HCT116 (cell line): ENCODE data around the gene RAVER1. TPM values are rescaled to one million over a fixed set of nuclear protein-coding genes. Genes with fewer than 3 reads are reported as not detected.

Source experiments
- ATAC-seq: fragments of 200-7000 bp; cut with Tn5 transposase; 2 replicates; pipeline ENCODE4 v1.9.1; 2020; ENCODE audit warnings: mild to moderate bottlenecking, moderate library complexity
- BruUV-seq: library from RNA; stranded (reverse); fragments of 400-500 nt; replicated peaks from 2 replicates; lab custom pipeline; 2021; lab: Mats Ljungman, UMichigan
- CTCF ChIA-PET: fragments of 300-600 bp; sonication (Branson Sonifier 250); formaldehyde crosslinking; loops from one replicate; lab custom pipeline; 2021; ENCODE audit warnings: antibody characterized with exemption; lab: Charles Lee
- POLR2A ChIA-PET: fragments of 300-600, 350-600 bp; sonication (Branson Sonifier 250); formaldehyde crosslinking; loops from one replicate; lab custom pipeline; 2021; ENCODE audit warnings: antibody characterized with exemption; lab: Charles Lee
- RAD21 ChIA-PET, 2 experiments: fragments of 300-600 bp; sonication (Branson Sonifier 250); formaldehyde crosslinking; loops; one replicate each; lab custom pipeline; 2023; ENCODE audit warnings: low total read pairs in 2 of 2; ENCODE audit not compliant: uncharacterized antibody in 2 of 2, unreplicated experiment in 2 of 2, low non-redundant PET in 1 of 2; lab: Charles Lee
- DNase-seq: peaks from one replicate; pipeline ENCODE4 v3.0.0-alpha.2; 2010; ENCODE audit warnings: low read depth, low spot score
- H2AFZ ChIP-seq: fragments of 200-600 bp; shearing (Covaris generic), sonication (generic); 2 replicates; pipeline ENCODE4 v1.6.1; 2017; ENCODE audit warnings: low read depth, mixed run types, mixed read lengths, antibody characterized with exemption, low read length; ENCODE audit not compliant: poor library complexity, severe bottlenecking
- H3K27ac ChIP-seq: 2 replicates; pipeline ENCODE4 v1.5.1; 2012; ENCODE audit warnings: low read depth, low read length
- H3K27me3 ChIP-seq: fragments of 200-600 bp; sonication (generic); 2 replicates; pipeline ENCODE4 v1.6.1; 2016; ENCODE audit warnings: mixed run types, low read length, mixed read lengths; ENCODE audit not compliant: insufficient read depth
- H3K36me3 ChIP-seq, 2 experiments: fragments of 200-500 bp in 1 of 2; fragments of 200-600 bp in 1 of 2; sonication (Bioruptor generic) in 1 of 2; sonication (generic) in 1 of 2; 2 replicates each; pipeline versions ENCODE4 v1.5.1 to v1.6.1; 2014 to 2016; ENCODE audit warnings: low read length in 2 of 2, inconsistent platforms in 1 of 2, mixed read lengths in 1 of 2, mixed run types in 1 of 2; ENCODE audit not compliant: insufficient read depth in 2 of 2, control insufficient read depth in 1 of 2
- H3K4me1 ChIP-seq, 2 experiments: fragments of 200-600 bp in 1 of 2; sonication (generic) in 1 of 2; 2 replicates each; pipeline versions ENCODE4 v1.5.1 to v1.6.1; 2012 to 2017; ENCODE audit warnings: low read length in 2 of 2, inconsistent platforms in 1 of 2, mild to moderate bottlenecking in 1 of 2, mixed read lengths in 1 of 2, mixed run types in 1 of 2, moderate library complexity in 1 of 2; ENCODE audit not compliant: insufficient read depth in 2 of 2, control insufficient read depth in 1 of 2
- H3K4me2 ChIP-seq: fragments of 200-600 bp; sonication (generic); 2 replicates; pipeline ENCODE4 v1.6.1; 2017; ENCODE audit warnings: mixed run types, low read length, mixed read lengths
- H3K4me3 ChIP-seq, 2 experiments: fragments of 200-600 bp in 1 of 2; sonication (generic) in 1 of 2; replicated peaks in 1 of 2; 2 replicates each; pipeline ENCODE4 v1.5.1; 2011 to 2016; ENCODE audit warnings: low read length in 2 of 2, control low read depth in 1 of 2, low read depth in 1 of 2, mild to moderate bottlenecking in 1 of 2, mixed read lengths in 1 of 2, mixed run types in 1 of 2
- H3K79me2 ChIP-seq: fragments of 200-600 bp; sonication (generic); 2 replicates; pipeline ENCODE4 v1.6.1; 2017; ENCODE audit warnings: mild to moderate bottlenecking, mixed run types, low read length, moderate library complexity, mixed read lengths; ENCODE audit not compliant: insufficient read depth
- H3K9ac ChIP-seq: fragments of 200-600 bp; sonication (generic); 2 replicates; pipeline ENCODE4 v1.6.1; 2016; ENCODE audit warnings: low read length, mixed read lengths
- H3K9me2 ChIP-seq: fragments of 200-600 bp; sonication (generic), shearing (Covaris generic); 2 replicates; pipeline ENCODE4 v1.6.1; 2017; ENCODE audit warnings: mixed run types, mild to moderate bottlenecking, moderate library complexity; ENCODE audit not compliant: insufficient read depth
- H3K9me3 ChIP-seq, 2 experiments: fragments of 200-500 bp in 1 of 2; fragments of 200-600 bp in 1 of 2; sonication (Bioruptor generic) in 1 of 2; sonication (generic) in 1 of 2; 2 replicates each; pipeline ENCODE4 v1.6.1; 2014 to 2017; ENCODE audit warnings: low read length in 2 of 2, mixed read lengths in 2 of 2, inconsistent platforms in 1 of 2, low read depth in 1 of 2, mild to moderate bottlenecking in 1 of 2, mixed run types in 1 of 2, moderate library complexity in 1 of 2; ENCODE audit not compliant: control insufficient read depth in 1 of 2, insufficient read depth in 1 of 2
- H4K20me1 ChIP-seq: fragments of 200-600 bp; sonication (generic), shearing (Covaris generic); 2 replicates; pipeline ENCODE4 v1.6.1; 2017; ENCODE audit warnings: mixed run types, mild to moderate bottlenecking, moderate library complexity; ENCODE audit not compliant: insufficient read depth
- ATF3 ChIP-seq: IDR thresholded peaks from 2 replicates; pipeline ENCODE4 v1.6.1; 2012
- CBX3 ChIP-seq: IDR thresholded peaks from 2 replicates; pipeline ENCODE4 v1.6.1; 2012; ENCODE audit warnings: low read depth
- CEBPB ChIP-seq: IDR thresholded peaks from 2 replicates; pipeline ENCODE4 v1.6.1; 2012; ENCODE audit warnings: low read depth
- CTCF ChIP-seq, 3 experiments: fragments of 200-600 bp in 1 of 3; sonication (generic) in 1 of 3; IDR thresholded peaks in 2 of 3; conservative IDR thresholded peaks in 1 of 3; 2 replicates each; pipeline ENCODE4 v1.5.1; 2012 to 2017; ENCODE audit warnings: low read depth in 2 of 3, low read length in 2 of 3, antibody characterized with exemption in 1 of 3, borderline replicate concordance in 1 of 3, control low read depth in 1 of 3, mild to moderate bottlenecking in 1 of 3, mixed read lengths in 1 of 3, mixed run types in 1 of 3, moderate library complexity in 1 of 3; ENCODE audit not compliant: insufficient read depth in 1 of 3
- EGR1 ChIP-seq: IDR thresholded peaks from 2 replicates; pipeline ENCODE4 v1.6.1; 2012; ENCODE audit warnings: low read depth
- ELF1 ChIP-seq: IDR thresholded peaks from 2 replicates; pipeline ENCODE4 v1.6.1; 2012; ENCODE audit warnings: low read depth, borderline replicate concordance
- EZH2 ChIP-seq: fragments of 200-600 bp; sonication (generic); IDR thresholded peaks from 2 replicates; pipeline ENCODE4 v1.6.1; 2017; ENCODE audit warnings: antibody characterized with exemption, mixed run types
- EZH2phosphoT487 ChIP-seq: fragments of 200-600 bp; IDR thresholded peaks from 2 replicates; pipeline ENCODE4 v1.6.1; 2018; ENCODE audit warnings: antibody characterized with exemption, borderline replicate concordance
- FOSL1 ChIP-seq: IDR thresholded peaks from 2 replicates; pipeline ENCODE4 v1.6.1; 2012; ENCODE audit warnings: low read depth
- JUND ChIP-seq: IDR thresholded peaks from 2 replicates; pipeline ENCODE4 v1.6.1; 2012
- MAX ChIP-seq: IDR thresholded peaks from 2 replicates; pipeline ENCODE4 v1.6.1; 2012
- POLR2AphosphoS5 ChIP-seq: IDR thresholded peaks from 2 replicates; pipeline ENCODE4 v1.6.1; 2011; ENCODE audit warnings: mild to moderate bottlenecking, low read depth, low read length, moderate library complexity
- REST ChIP-seq: IDR thresholded peaks from 2 replicates; pipeline ENCODE4 v1.6.1; 2012; ENCODE audit warnings: low read depth
- SIN3A ChIP-seq: IDR thresholded peaks from 2 replicates; pipeline ENCODE4 v1.6.1; 2012; ENCODE audit warnings: low read depth
- YY1 ChIP-seq: IDR thresholded peaks from 2 replicates; pipeline ENCODE4 v1.6.1; 2011; ENCODE audit warnings: low read length, low read depth, moderate library complexity, mild to moderate bottlenecking; ENCODE audit not compliant: insufficient replicate concordance; ENCODE audit errors: extremely low read depth
- ZBTB33 ChIP-seq: IDR thresholded peaks from 2 replicates; pipeline ENCODE4 v1.6.1; 2011; ENCODE audit warnings: mild to moderate bottlenecking, low read length, moderate library complexity; ENCODE audit not compliant: insufficient replicate concordance; ENCODE audit errors: extremely low read depth
- ZNF274 ChIP-seq: fragments of 200-500 bp; sonication (Bioruptor generic); IDR thresholded peaks from 2 replicates; pipeline ENCODE4 v1.6.1; 2014; ENCODE audit warnings: mild to moderate bottlenecking, low read depth, low read length, inconsistent platforms
- intact Hi-C: fragments of 100-400 bp; cut with micrococcal nuclease; formaldehyde crosslinking; loops from 2 replicates; pipeline ENCODE4 v1.10.0; 2022
- total RNA-seq: library from RNA; stranded (reverse); gene quantifications from one replicate; pipeline ENCODE4 v1.2.1, GENCODE V29; 2021; ENCODE audit not compliant: unreplicated experiment

RAVER1 gene
- total RNA-seq, 1 experiment from 2014 or later, result 71.0 TPM

GRCh38 chr19:10274589-10274988, 58.7 kb downstream of the RAVER1 start:
- Histone ChIP-seq H3K4me2 (no peak overlapping the region), H3K9me2 (no peaks in the 10 kb centered on the region), H3K4me3 (no peak overlapping the region), H2AFZ (no peak overlapping the region), H3K27me3 (no peaks in the 10 kb centered on the region), H3K4me1 (peaks cover 7 to 20% of the 10 kb centered on the region in 2 experiments; a peak in 3 of 4 replicates), H3K79me2 (no peaks in the 10 kb centered on the region), H3K27ac (no peak overlapping the region), H3K36me3 (peaks cover 0 to 8% of the 10 kb centered on the region in 2 experiments; a peak in 2 of 4 replicates), H3K9ac (no peak overlapping the region), H3K9me3 (no peaks in the 10 kb centered on the region), H4K20me1 (no peaks in the 10 kb centered on the region)
- RAD21 ChIA-PET, result no interaction called here
- intact Hi-C loops, result no loop called here
- ATAC-seq (no peak), DNase-seq (no peak)
- no peak for TF ChIP-seq SIN3A
- TF ChIP-seq CBX3, result no peak
- no peak for TF ChIP-seq ELF1
- TF ChIP-seq YY1, result no peak
- no peak for TF ChIP-seq CEBPB
- no peak for TF ChIP-seq JUND
- TF ChIP-seq ZBTB33, result no peak
- TF ChIP-seq REST, result no peak
- no peak for TF ChIP-seq EZH2phosphoT487
- TF ChIP-seq ATF3, result no peak
- TF ChIP-seq ZNF274, result no peak
- TF ChIP-seq FOSL1, result no peak
- no peak for TF ChIP-seq EGR1
- TF ChIP-seq POLR2AphosphoS5, result no peak
- TF ChIP-seq EZH2, result no peak
- no peak for TF ChIP-seq CTCF (IDR thresholded peaks at IDR 0.05 in 2 of 3, conservative IDR thresholded peaks at IDR 0.05 in 1 of 3; ENCODE audit: borderline replicate concordance in 1 of 3, insufficient read depth in 1 of 3, low read depth in 2 of 3, low read length in 2 of 3)
- no peak for TF ChIP-seq MAX
- CTCF ChIA-PET, result interaction anchor here (1.4 kb wide), 1 partner anchor 114 kb away, joined by 7 read pairs; no protein-coding TSS in a partner anchor
- POLR2A ChIA-PET, result no interaction called here
- no TSS peak for BruUV-seq
